ENCODE data around the gene IVD.

The IVD gene

DNA sequence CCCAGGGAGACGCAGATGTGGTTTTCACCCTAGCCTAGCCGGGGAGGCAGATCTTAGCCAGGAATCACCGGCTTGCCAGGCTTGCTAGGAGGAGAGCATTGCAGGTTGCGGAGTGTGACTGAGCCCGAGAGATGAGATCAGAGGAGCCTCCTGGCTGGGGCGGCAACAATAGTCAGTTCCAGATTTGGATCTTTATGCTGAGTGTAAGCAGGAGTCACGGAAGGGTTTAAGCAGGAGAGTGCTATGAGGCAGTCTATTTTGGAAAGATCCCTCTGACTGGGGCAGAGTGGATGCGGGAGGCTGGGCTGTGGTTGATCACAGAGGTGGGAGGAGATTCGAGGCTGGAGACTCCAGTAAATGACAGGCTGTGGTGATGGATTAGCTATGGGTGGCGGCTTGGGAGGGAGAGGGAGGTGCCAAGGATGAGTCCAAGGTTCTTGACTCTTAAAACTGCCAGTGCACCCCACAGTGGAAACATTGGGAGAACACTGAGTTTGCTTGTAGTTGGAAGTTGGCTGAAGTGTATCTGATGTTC lies 24.7 kb downstream of the IVD start:
- TF ChIP-seq, protein P1, sequence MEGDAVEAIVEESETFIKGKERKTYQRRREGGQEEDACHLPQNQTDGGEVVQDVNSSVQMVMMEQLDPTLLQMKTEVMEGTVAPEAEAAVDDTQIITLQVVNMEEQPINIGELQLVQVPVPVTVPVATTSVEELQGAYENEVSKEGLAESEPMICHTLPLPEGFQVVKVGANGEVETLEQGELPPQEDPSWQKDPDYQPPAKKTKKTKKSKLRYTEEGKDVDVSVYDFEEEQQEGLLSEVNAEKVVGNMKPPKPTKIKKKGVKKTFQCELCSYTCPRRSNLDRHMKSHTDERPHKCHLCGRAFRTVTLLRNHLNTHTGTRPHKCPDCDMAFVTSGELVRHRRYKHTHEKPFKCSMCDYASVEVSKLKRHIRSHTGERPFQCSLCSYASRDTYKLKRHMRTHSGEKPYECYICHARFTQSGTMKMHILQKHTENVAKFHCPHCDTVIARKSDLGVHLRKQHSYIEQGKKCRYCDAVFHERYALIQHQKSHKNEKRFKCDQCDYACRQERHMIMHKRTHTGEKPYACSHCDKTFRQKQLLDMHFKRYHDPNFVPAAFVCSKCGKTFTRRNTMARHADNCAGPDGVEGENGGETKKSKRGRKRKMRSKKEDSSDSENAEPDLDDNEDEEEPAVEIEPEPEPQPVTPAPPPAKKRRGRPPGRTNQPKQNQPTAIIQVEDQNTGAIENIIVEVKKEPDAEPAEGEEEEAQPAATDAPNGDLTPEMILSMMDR (IDR thresholded peaks at IDR 0.05; ENCODE audit: low read depth, low read length) = no peak
- no peak overlapping the region for H3K4me3 ChIP-seq (replicated peaks in 1 of 2; ENCODE audit: low read depth in 2 of 2, low read length in 2 of 2)
- DNase-seq (ENCODE audit: low read depth in 2 of 2) = peak in 1 of 2 donors; percentile 8

DNA sequence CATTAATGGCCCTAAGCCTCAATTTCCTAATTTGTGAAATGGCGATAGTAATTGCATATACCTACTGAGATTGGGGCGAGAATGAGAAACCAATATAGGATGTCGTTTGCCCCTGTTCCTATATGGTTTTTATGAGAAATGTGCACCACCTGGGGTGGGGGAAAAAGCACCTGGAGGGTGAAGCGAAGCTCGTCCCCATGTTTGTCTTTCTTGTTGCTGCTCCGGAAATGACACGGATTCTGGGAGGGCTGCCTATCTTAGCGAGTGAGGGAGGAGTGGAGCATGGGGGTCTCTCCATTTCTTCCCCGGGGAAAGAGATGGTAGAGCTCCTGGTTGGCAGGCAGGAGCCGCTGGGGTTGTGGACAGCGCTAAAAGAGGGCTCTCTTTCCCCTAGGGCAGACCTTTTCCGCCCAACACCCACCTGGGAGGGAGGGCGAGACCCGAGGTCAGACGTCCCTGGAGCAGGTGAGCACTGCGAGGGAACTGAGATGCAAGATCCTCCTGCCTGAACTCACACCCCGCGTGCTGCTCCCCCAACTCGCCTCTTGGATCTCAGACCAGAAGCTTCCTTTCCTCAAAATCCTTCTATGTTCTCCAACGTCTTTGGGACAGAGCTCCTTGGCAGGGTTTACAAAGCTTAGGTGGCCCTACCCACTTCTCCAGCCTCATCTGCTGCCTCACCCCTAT lies 29.6 kb downstream of the IVD start:
- no peak for DNase-seq (ENCODE audit: low read depth in 2 of 2)
- TF ChIP-seq, protein P1 (IDR thresholded peaks at IDR 0.05; ENCODE audit: low read depth, low read length) = no peak
- no peak overlapping the region for H3K4me3 ChIP-seq (replicated peaks in 1 of 2; ENCODE audit: low read depth in 2 of 2, low read length in 2 of 2)

DNA sequence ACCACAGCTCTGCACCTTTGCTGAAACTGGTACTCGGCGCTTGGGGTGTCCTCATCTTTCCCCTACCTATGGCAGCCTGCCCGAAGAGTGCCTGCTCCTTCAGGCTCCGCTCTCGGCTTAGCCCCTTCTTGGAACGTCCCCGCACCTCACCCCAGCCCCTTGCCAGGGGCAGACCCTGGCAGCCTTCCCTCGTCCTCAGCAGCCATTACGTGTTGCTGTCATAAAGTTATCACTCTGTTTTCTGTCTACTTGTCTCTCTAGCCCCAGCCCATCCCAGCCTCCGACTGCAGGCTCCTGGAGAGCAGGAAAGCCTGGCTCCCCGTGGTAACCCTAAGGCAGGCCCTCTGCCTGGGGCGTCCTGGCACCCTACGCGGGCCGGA lies 30.1 kb downstream of the IVD start:
- no peak for DNase-seq (ENCODE audit: low read depth in 2 of 2)
- H3K4me3 ChIP-seq (replicated peaks in 1 of 2; ENCODE audit: low read depth in 2 of 2, low read length in 2 of 2) = no peak overlapping the region
- TF ChIP-seq, protein P1 (IDR thresholded peaks at IDR 0.05; ENCODE audit: low read depth, low read length) = no peak

DNA sequence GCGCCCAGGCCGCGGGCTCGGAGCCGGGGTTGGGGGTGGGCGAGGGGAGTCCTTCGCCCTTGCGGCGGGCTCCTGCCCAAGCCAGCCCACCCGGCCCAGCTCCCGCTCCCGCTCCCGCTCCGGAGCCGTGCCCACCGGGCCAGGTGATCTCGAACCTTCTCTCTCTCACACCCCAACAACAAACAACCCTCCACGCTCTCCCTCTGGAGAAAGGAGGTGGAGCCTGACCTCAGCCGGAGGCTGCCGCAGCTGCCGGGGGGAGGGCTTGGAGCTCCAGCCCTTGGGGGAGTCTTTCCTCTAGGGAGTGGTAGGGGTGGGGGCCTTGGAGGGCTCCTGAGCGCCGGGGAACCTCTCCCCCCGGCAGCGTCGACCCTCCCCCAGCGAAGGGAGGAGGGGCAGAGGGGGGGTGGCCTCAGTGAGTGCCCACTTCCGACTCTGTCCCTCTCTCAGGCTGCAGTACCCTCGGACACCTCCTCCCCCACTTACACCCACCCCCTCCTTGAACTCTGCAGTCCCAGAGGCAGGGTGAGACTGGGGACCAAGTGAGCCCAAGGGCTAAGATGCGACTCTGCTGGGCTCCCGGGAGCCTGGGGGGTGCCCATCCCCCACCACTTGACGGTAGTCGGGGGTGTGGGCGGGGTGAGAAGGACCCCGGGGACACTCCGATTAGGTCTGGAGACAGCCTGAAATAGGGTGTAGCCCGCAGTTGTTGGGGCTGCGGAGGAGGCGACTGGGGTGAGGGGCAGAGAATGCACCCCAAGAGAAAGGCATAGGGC lies 30.7 kb downstream of the IVD start:
- TF ChIP-seq, protein P1 (IDR thresholded peaks at IDR 0.05; ENCODE audit: low read depth, low read length) = no peak
- H3K4me3 ChIP-seq (replicated peaks in 1 of 2; ENCODE audit: low read depth in 2 of 2, low read length in 2 of 2) = peak overlapping the region; percentile 30 to 42
- DNase-seq (ENCODE audit: low read depth in 2 of 2) = no peak

DNA sequence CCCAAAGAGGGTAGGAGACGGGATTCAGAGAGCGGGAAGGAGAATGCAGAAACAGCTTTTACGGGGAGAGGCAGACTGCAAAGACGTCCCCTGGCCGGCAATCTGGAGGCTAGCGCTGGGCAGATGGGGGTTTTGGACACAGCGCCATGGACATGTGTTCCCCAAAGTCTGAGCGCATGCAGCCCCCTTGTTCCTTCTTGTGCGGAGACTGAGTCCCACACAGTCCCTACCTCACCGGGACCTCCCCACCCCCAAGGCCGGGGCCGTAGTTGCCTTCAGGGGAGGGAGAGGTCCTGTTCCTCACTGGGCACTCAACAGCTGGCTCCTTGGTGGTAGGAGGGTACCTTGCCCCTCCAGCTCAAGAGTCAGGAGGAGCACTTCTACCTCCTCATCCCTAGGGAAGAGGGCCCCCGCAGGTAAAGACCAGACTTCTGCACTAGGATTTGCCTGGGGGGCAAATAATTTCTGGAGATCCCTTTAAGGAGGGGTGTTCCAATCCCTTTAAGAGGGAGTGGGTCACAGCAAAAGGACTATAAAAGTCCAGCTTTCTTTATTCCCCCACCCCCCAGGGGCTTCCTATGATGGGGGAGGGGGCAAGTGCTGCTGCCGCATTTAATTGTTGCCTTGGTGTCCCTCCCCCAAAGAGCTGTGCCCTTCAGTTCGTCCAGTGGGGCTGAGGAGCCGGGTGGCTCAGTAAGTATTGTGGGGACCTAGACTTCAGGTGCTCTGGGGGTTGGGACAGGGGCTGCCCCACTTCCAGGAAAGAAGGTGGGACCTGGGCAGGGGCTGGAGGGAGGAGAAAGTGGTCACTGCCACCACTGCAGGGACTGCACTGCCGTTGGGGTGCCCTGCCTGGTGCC lies 31.5 kb downstream of the IVD start:
- TF ChIP-seq, protein P1 (IDR thresholded peaks at IDR 0.05; ENCODE audit: low read depth, low read length) = no peak
- DNase-seq (ENCODE audit: low read depth in 2 of 2) = no peak
- peak overlapping the region in 1 of 2 donors; percentile 42 for H3K4me3 ChIP-seq (replicated peaks in 1 of 2; ENCODE audit: low read depth in 2 of 2, low read length in 2 of 2)
